WTC11 (cell line): ENCODE measurements around the gene OR11H6. TPM values are rescaled to one million over a fixed set of nuclear protein-coding genes. Genes with fewer than 3 reads are reported as not detected.

Source experiments
- ATAC-seq: fragments of 200-7000 bp; cut with Tn5 transposase; 2 replicates; pipeline ENCODE4 v1.10.0; 2021; ENCODE audit warnings: mild to moderate bottlenecking, moderate library complexity
- CTCF ChIA-PET: fragments of 300-600 bp; sonication (Branson Sonifier 250); formaldehyde crosslinking; loops from one replicate; lab custom pipeline; 2021; ENCODE audit warnings: antibody characterized with exemption; lab: Charles Lee
- POLR2A ChIA-PET: fragments of 350-600 bp; sonication (Branson Sonifier 250); formaldehyde crosslinking; loops from one replicate; lab custom pipeline; 2021; ENCODE audit warnings: antibody characterized with exemption; lab: Charles Lee
- DNase-seq: peaks from one replicate; pipeline ENCODE4 v3.0.0; 2021; ENCODE audit warnings: low spot score
- H3K27ac Mint-ChIP-seq: 2 replicates; pipeline ENCODE4 v1.8.0; 2021; ENCODE audit warnings: mixed read lengths
- H3K27me3 Mint-ChIP-seq: 2 replicates; pipeline ENCODE4 v1.8.0; 2021; ENCODE audit warnings: low read depth, mild to moderate bottlenecking, moderate library complexity, mixed read lengths
- H3K36me3 Mint-ChIP-seq: 2 replicates; pipeline ENCODE4 v1.8.0; 2021; ENCODE audit warnings: mixed read lengths
- H3K4me1 Mint-ChIP-seq: 2 replicates; pipeline ENCODE4 v1.8.0; 2022; ENCODE audit warnings: mixed read lengths
- H3K4me3 Mint-ChIP-seq: 2 replicates; pipeline ENCODE4 v1.8.0; 2021; ENCODE audit warnings: mild to moderate bottlenecking, moderate library complexity, mixed read lengths
- H3K9me3 Mint-ChIP-seq: 2 replicates; pipeline ENCODE4 v1.8.0; 2021; ENCODE audit warnings: mixed read lengths
- CREM ChIP-seq: sonication (generic); formaldehyde crosslinking; IDR thresholded peaks from 2 replicates; pipeline ENCODE4 v1.8.1; 2022; ENCODE audit warnings: mild to moderate bottlenecking, missing genetic modification reagents, moderate library complexity
- IRF2 ChIP-seq: sonication (generic); formaldehyde crosslinking; IDR thresholded peaks from 2 replicates; pipeline ENCODE4 v1.8.0; 2022; ENCODE audit warnings: low read depth, missing genetic modification reagents, borderline replicate concordance
- MYBL2 ChIP-seq: sonication (generic); formaldehyde crosslinking; IDR thresholded peaks from 2 replicates; pipeline ENCODE4 v1.8.1; 2023; ENCODE audit warnings: mild to moderate bottlenecking, moderate library complexity, missing genetic modification reagents
- NR2C2 ChIP-seq: sonication (generic); formaldehyde crosslinking; IDR thresholded peaks from 2 replicates; pipeline ENCODE4 v1.8.0; 2022; ENCODE audit warnings: mild to moderate bottlenecking, missing genetic modification reagents
- NR3C1 ChIP-seq: sonication (generic); formaldehyde crosslinking; conservative IDR thresholded peaks from 2 replicates; pipeline ENCODE4 v1.8.1; 2023; ENCODE audit warnings: low read depth, mild to moderate bottlenecking, missing genetic modification reagents
- OVOL2 ChIP-seq: fragments of 250-450 bp; sonication (Bioruptor Pico); IDR thresholded peaks from 2 replicates; pipeline ENCODE4 v1.9.0; 2021; ENCODE audit warnings: mild to moderate bottlenecking, borderline replicate concordance
- SMAD3 ChIP-seq: sonication (generic); formaldehyde crosslinking; IDR thresholded peaks from 2 replicates; pipeline ENCODE4 v1.8.0; 2022; ENCODE audit warnings: missing genetic modification reagents, mild to moderate bottlenecking, borderline replicate concordance
- SMAD4 ChIP-seq: sonication (generic); formaldehyde crosslinking; IDR thresholded peaks from 2 replicates; pipeline ENCODE4 v1.8.0; 2022; ENCODE audit warnings: mild to moderate bottlenecking, missing genetic modification reagents
- ZNF232 ChIP-seq: sonication (generic); formaldehyde crosslinking; IDR thresholded peaks from 2 replicates; pipeline ENCODE4 v1.8.0; 2022; ENCODE audit warnings: mild to moderate bottlenecking, missing genetic modification reagents
- ZNF317 ChIP-seq: sonication (generic); formaldehyde crosslinking; IDR thresholded peaks from 2 replicates; pipeline ENCODE4 v1.8.1; 2023; ENCODE audit warnings: low read depth, mild to moderate bottlenecking, moderate library complexity, missing genetic modification reagents, borderline replicate concordance
- ZNF396 ChIP-seq: fragments of 250-450 bp; sonication (Bioruptor Pico); IDR thresholded peaks from 2 replicates; pipeline ENCODE4 v1.8.0; 2021; ENCODE audit warnings: mild to moderate bottlenecking, moderate library complexity, borderline replicate concordance
- total RNA-seq: library from RNA; stranded (reverse); gene quantifications from 3 replicates; pipeline ENCODE4 v1.2.3, GENCODE V29; 2021
- TF ChIP-seq, protein P1 (sequence below): sonication (generic); formaldehyde crosslinking; IDR thresholded peaks from 2 replicates; pipeline ENCODE4 v1.8.1; 2023; ENCODE audit warnings: mild to moderate bottlenecking, missing genetic modification reagents
- TF ChIP-seq, protein P2 (sequence below): fragments of 250-450 bp; sonication (Bioruptor Pico); conservative IDR thresholded peaks from 2 replicates; pipeline ENCODE4 v1.9.0; 2021; ENCODE audit warnings: mild to moderate bottlenecking
- TF ChIP-seq, protein P3 (sequence below): sonication (generic); formaldehyde crosslinking; IDR thresholded peaks from 2 replicates; pipeline ENCODE4 v1.8.1; 2023; ENCODE audit warnings: mild to moderate bottlenecking, missing genetic modification reagents, moderate library complexity
- TF ChIP-seq, protein P4 (sequence below): sonication (generic); formaldehyde crosslinking; IDR thresholded peaks from 2 replicates; pipeline ENCODE4 v1.8.1; 2022; ENCODE audit warnings: missing genetic modification reagents, borderline replicate concordance
- TF ChIP-seq, protein P5 (sequence below): sonication (generic); formaldehyde crosslinking; IDR thresholded peaks from 2 replicates; pipeline ENCODE4 v1.8.1; 2023; ENCODE audit warnings: mild to moderate bottlenecking, missing genetic modification reagents
- TF ChIP-seq, protein P6 (sequence below): sonication (generic); formaldehyde crosslinking; IDR thresholded peaks from 2 replicates; pipeline ENCODE4 v1.8.0; 2022; ENCODE audit warnings: missing genetic modification reagents
- TF ChIP-seq, protein P7 (sequence below): sonication (generic); formaldehyde crosslinking; IDR thresholded peaks from 2 replicates; pipeline ENCODE4 v1.8.0; 2022; ENCODE audit warnings: mild to moderate bottlenecking, missing genetic modification reagents
- TF ChIP-seq, protein P8 (sequence below): sonication (generic); formaldehyde crosslinking; IDR thresholded peaks from 2 replicates; pipeline ENCODE4 v1.8.0; 2023; ENCODE audit warnings: missing genetic modification reagents

Gene OR11H6
- total RNA-seq, 1 experiment from 2014 or later: not detected

DNA sequence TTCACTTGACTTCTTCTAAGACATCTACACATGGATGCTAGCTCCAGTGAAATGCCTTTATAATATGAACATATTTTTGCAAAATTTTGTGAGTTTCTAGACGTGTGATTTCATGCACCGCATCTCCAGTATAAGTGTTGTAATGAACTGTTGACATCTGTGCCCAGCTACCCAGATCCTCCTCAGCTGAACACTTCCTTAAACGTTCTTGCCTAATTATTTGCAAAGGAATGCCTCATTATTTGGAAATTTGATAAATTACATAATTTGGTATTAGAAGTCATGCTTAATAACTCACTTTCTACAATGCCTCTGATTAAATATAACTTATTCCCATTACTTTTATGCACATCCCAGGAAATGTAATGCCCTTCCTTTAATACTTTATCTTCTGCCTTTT lies 18.8 kb upstream of the OR11H6 start:
- TF ChIP-seq ZNF396 (no peak), SMAD3 (CRISPR knock-in tag) (no peak), MYBL2 (CRISPR knock-in tag) (no peak), SMAD4 (CRISPR knock-in tag) (no peak), NR2C2 (no peak), ZNF317 (CRISPR knock-in tag) (no peak), CREM (CRISPR knock-in tag) (no peak), IRF2 (no peak), NR3C1 (CRISPR knock-in tag) (no peak), OVOL2 (CRISPR knock-in tag) (no peak), ZNF232 (CRISPR knock-in tag) (no peak)
- TF ChIP-seq, protein P1, sequence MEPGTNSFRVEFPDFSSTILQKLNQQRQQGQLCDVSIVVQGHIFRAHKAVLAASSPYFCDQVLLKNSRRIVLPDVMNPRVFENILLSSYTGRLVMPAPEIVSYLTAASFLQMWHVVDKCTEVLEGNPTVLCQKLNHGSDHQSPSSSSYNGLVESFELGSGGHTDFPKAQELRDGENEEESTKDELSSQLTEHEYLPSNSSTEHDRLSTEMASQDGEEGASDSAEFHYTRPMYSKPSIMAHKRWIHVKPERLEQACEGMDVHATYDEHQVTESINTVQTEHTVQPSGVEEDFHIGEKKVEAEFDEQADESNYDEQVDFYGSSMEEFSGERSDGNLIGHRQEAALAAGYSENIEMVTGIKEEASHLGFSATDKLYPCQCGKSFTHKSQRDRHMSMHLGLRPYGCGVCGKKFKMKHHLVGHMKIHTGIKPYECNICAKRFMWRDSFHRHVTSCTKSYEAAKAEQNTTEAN (CRISPR knock-in tag): no peak
- TF ChIP-seq, protein P2, sequence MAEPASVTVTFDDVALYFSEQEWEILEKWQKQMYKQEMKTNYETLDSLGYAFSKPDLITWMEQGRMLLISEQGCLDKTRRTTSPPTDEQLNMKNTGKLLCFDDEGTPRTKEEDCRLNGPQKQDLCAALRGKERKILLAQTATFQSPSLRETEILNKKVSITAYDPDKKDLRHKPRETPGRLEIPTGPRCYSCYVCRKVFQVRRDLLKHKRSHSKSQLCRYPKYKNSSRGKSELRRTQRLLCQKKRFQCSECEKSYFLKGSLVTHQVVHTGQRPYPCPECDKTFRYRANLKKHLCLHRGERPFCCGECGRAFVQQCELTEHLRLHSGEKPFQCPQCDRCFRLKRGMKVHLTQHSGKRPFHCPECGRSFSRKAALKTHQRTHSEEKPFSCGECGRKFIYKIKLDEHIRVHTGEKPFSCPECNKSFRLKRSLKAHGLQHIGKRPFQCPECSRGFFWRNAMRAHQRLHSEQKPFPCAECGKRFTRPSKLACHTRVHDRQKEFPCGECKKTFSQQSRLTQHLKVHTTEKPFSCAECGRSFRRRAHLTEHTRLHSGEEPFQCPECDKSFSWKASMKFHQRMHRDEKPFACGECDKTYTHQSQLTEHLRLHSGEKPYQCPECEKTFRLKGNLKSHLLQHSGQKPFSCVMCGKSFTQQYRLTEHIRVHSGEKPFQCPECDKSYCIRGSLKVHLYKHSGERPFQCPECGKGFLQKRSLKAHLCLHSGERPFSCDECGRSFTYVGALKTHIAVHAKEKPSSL (CRISPR knock-in tag): no peak
- TF ChIP-seq, protein P3, sequence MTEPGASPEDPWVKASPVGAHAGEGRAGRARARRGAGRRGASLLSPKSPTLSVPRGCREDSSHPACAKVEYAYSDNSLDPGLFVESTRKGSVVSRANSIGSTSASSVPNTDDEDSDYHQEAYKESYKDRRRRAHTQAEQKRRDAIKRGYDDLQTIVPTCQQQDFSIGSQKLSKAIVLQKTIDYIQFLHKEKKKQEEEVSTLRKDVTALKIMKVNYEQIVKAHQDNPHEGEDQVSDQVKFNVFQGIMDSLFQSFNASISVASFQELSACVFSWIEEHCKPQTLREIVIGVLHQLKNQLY (CRISPR knock-in tag): no peak
- TF ChIP-seq, protein P4, sequence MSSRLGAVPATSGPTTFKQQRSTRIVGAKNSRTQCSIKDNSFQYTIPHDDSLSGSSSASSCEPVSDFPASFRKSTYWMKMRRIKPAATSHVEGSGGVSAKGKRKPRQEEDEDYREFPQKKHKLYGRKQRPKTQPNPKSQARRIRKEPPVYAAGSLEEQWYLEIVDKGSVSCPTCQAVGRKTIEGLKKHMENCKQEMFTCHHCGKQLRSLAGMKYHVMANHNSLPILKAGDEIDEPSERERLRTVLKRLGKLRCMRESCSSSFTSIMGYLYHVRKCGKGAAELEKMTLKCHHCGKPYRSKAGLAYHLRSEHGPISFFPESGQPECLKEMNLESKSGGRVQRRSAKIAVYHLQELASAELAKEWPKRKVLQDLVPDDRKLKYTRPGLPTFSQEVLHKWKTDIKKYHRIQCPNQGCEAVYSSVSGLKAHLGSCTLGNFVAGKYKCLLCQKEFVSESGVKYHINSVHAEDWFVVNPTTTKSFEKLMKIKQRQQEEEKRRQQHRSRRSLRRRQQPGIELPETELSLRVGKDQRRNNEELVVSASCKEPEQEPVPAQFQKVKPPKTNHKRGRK (CRISPR knock-in tag): no peak
- TF ChIP-seq, protein P5, sequence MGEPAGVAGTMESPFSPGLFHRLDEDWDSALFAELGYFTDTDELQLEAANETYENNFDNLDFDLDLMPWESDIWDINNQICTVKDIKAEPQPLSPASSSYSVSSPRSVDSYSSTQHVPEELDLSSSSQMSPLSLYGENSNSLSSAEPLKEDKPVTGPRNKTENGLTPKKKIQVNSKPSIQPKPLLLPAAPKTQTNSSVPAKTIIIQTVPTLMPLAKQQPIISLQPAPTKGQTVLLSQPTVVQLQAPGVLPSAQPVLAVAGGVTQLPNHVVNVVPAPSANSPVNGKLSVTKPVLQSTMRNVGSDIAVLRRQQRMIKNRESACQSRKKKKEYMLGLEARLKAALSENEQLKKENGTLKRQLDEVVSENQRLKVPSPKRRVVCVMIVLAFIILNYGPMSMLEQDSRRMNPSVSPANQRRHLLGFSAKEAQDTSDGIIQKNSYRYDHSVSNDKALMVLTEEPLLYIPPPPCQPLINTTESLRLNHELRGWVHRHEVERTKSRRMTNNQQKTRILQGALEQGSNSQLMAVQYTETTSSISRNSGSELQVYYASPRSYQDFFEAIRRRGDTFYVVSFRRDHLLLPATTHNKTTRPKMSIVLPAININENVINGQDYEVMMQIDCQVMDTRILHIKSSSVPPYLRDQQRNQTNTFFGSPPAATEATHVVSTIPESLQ (CRISPR knock-in tag): no peak
- TF ChIP-seq, protein P6, sequence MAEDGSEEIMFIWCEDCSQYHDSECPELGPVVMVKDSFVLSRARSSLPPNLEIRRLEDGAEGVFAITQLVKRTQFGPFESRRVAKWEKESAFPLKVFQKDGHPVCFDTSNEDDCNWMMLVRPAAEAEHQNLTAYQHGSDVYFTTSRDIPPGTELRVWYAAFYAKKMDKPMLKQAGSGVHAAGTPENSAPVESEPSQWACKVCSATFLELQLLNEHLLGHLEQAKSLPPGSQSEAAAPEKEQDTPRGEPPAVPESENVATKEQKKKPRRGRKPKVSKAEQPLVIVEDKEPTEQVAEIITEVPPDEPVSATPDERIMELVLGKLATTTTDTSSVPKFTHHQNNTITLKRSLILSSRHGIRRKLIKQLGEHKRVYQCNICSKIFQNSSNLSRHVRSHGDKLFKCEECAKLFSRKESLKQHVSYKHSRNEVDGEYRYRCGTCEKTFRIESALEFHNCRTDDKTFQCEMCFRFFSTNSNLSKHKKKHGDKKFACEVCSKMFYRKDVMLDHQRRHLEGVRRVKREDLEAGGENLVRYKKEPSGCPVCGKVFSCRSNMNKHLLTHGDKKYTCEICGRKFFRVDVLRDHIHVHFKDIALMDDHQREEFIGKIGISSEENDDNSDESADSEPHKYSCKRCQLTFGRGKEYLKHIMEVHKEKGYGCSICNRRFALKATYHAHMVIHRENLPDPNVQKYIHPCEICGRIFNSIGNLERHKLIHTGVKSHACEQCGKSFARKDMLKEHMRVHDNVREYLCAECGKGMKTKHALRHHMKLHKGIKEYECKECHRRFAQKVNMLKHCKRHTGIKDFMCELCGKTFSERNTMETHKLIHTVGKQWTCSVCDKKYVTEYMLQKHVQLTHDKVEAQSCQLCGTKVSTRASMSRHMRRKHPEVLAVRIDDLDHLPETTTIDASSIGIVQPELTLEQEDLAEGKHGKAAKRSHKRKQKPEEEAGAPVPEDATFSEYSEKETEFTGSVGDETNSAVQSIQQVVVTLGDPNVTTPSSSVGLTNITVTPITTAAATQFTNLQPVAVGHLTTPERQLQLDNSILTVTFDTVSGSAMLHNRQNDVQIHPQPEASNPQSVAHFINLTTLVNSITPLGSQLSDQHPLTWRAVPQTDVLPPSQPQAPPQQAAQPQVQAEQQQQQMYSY (CRISPR knock-in tag): no peak
- TF ChIP-seq, protein P7, sequence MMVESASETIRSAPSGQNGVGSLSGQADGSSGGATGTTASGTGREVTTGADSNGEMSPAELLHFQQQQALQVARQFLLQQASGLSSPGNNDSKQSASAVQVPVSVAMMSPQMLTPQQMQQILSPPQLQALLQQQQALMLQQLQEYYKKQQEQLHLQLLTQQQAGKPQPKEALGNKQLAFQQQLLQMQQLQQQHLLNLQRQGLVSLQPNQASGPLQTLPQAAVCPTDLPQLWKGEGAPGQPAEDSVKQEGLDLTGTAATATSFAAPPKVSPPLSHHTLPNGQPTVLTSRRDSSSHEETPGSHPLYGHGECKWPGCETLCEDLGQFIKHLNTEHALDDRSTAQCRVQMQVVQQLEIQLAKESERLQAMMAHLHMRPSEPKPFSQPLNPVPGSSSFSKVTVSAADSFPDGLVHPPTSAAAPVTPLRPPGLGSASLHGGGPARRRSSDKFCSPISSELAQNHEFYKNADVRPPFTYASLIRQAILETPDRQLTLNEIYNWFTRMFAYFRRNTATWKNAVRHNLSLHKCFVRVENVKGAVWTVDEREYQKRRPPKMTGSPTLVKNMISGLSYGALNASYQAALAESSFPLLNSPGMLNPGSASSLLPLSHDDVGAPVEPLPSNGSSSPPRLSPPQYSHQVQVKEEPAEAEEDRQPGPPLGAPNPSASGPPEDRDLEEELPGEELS: no peak
- TF ChIP-seq, protein P8, sequence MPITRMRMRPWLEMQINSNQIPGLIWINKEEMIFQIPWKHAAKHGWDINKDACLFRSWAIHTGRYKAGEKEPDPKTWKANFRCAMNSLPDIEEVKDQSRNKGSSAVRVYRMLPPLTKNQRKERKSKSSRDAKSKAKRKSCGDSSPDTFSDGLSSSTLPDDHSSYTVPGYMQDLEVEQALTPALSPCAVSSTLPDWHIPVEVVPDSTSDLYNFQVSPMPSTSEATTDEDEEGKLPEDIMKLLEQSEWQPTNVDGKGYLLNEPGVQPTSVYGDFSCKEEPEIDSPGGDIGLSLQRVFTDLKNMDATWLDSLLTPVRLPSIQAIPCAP: no peak
- Mint-ChIP-seq H3K36me3 (peaks cover 52% of the 10 kb centered on the region), H3K27ac (no peak overlapping the region), H3K9me3 (peaks cover 66% of the 10 kb centered on the region), H3K4me3 (no peak overlapping the region), H3K4me1 (no peaks in the 10 kb centered on the region), H3K27me3 (peaks cover 14% of the 10 kb centered on the region)
- DNase-seq: no peak
- ATAC-seq: no peak
- POLR2A ChIA-PET: no interaction called here
- CTCF ChIA-PET: no interaction called here
